H1 (cell line): ENCODE data around the gene R3HCC1L. TPM values are rescaled to one million over a fixed set of nuclear protein-coding genes. Genes with fewer than 3 reads are reported as not detected.
"Not testable (repeated sequence)": the region's sequence is repeated elsewhere in the genome, so short reads cannot be mapped to it uniquely, and the experiment has no call there.

ENCODE experiments used
- CTCF ChIA-PET: fragments of 300-600 bp; sonication (Branson Sonifier 250); formaldehyde crosslinking; loops from one replicate; lab custom pipeline; 2021; ENCODE audit not compliant: partially characterized antibody; lab: Charles Lee
- POLR2A ChIA-PET: fragments of 300-600 bp; sonication (Branson Sonifier 250); formaldehyde crosslinking; loops from one replicate; lab custom pipeline; 2021; ENCODE audit warnings: inconsistent platforms; ENCODE audit not compliant: partially characterized antibody; lab: Charles Lee
- DNase-seq, 2 experiments: peaks; one replicate each; pipeline versions ENCODE4 v3.0.0 to v3.0.0-alpha.2; 2010 to 2022; ENCODE audit warnings: low spot score in 2 of 2, low read depth in 1 of 2, mixed read lengths in 1 of 2
- FAIRE-seq: peaks from 2 replicates; lab custom pipeline; 2011; peaks lifted over from hg19 to GRCh38; lab: Jason Lieb, UNC
- H2AFZ ChIP-seq: 2 replicates; pipeline ENCODE4 v1.8.1; 2012; ENCODE audit warnings: low read length, inconsistent platforms
- H2AK5ac ChIP-seq: 2 replicates; pipeline ENCODE4 v1.6.1; 2013; ENCODE audit warnings: low read depth, low read length
- H2BK120ac ChIP-seq: replicated peaks from 2 replicates; pipeline ENCODE3; 2013; ENCODE audit warnings: low read depth, low read length, inconsistent platforms
- H2BK12ac ChIP-seq: 2 replicates; pipeline ENCODE4 v1.6.1; 2013; ENCODE audit warnings: low read depth, low read length
- H2BK15ac ChIP-seq: 2 replicates; pipeline ENCODE4 v1.6.1; 2013; ENCODE audit warnings: low read length
- H2BK20ac ChIP-seq: 2 replicates; pipeline ENCODE4 v1.6.1; 2013; ENCODE audit warnings: low read length
- H2BK5ac ChIP-seq: 2 replicates; pipeline ENCODE4 v1.6.1; 2013; ENCODE audit warnings: low read depth, low read length
- H3K14ac ChIP-seq: 2 replicates; pipeline ENCODE4 v1.6.1; 2013; ENCODE audit warnings: inconsistent platforms; ENCODE audit not compliant: insufficient read length
- H3K18ac ChIP-seq: 2 replicates; pipeline ENCODE4 v1.6.1; 2013; ENCODE audit warnings: low read length; ENCODE audit errors: extremely low read depth
- H3K23ac ChIP-seq: 2 replicates; pipeline ENCODE4 v1.6.1; 2013; ENCODE audit warnings: inconsistent platforms; ENCODE audit not compliant: insufficient read length
- H3K23me2 ChIP-seq: 2 replicates; pipeline ENCODE4 v1.6.1; 2013; ENCODE audit warnings: low read depth, low read length
- H3K27ac ChIP-seq: 2 replicates; pipeline ENCODE4 v1.6.1; 2011; ENCODE audit warnings: low read depth, low read length, inconsistent platforms
- H3K27me3 ChIP-seq, 4 experiments: replicated peaks in 1 of 4; 1 replicate in 1 of 4; 2 replicates in 3 of 4; pipeline versions ENCODE4 v1.6.1 to v1.8.1; 2011 to 2013; ENCODE audit warnings: low read length in 3 of 4, mild to moderate bottlenecking in 3 of 4, inconsistent platforms in 2 of 4, mixed read lengths in 2 of 4, moderate library complexity in 1 of 4; ENCODE audit not compliant: control insufficient read depth in 3 of 4, insufficient read depth in 3 of 4; ENCODE audit errors: extremely low read depth in 1 of 4
- H3K36me3 ChIP-seq, 4 experiments: 2 replicates each; pipeline versions ENCODE4 v1.6.1 to v1.8.1; 2011 to 2013; ENCODE audit warnings: mild to moderate bottlenecking in 4 of 4, low read length in 3 of 4, moderate library complexity in 2 of 4, control low read depth in 1 of 4, inconsistent platforms in 1 of 4; ENCODE audit not compliant: insufficient read depth in 4 of 4, control insufficient read depth in 2 of 4
- H3K4ac ChIP-seq: replicated peaks from 2 replicates; pipeline ENCODE3; 2013; ENCODE audit warnings: low read length, low read depth, mixed read lengths, inconsistent platforms; ENCODE audit not compliant: insufficient read length
- H3K4me1 ChIP-seq, 4 experiments: replicated peaks in 1 of 4; 1 replicate in 1 of 4; 2 replicates in 3 of 4; pipeline versions ENCODE4 v1.6.1 to v1.8.1; 2011 to 2013; ENCODE audit warnings: low read length in 3 of 4, inconsistent platforms in 2 of 4, mixed read lengths in 1 of 4; ENCODE audit not compliant: insufficient read depth in 4 of 4, control insufficient read depth in 3 of 4
- H3K4me2 ChIP-seq, 2 experiments: 2 replicates each; pipeline versions ENCODE4 v1.6.1 to v1.8.1; 2011 to 2013; ENCODE audit warnings: low read depth in 2 of 2, low read length in 2 of 2, control low read depth in 1 of 2, inconsistent platforms in 1 of 2, mild to moderate bottlenecking in 1 of 2; ENCODE audit not compliant: insufficient read depth in 1 of 2
- H3K4me3 ChIP-seq, 4 experiments: fragments of 200-600, 300-600 bp in 1 of 4; sonication (generic), shearing (Covaris generic), sonication (Bioruptor Twin) in 1 of 4; 2 replicates each; pipeline versions ENCODE4 v1.5.1 to v1.8.1; 2011 to 2016; ENCODE audit warnings: low read length in 4 of 4, low read depth in 3 of 4, control low read depth in 2 of 4, inconsistent platforms in 2 of 4, mild to moderate bottlenecking in 2 of 4, mixed read lengths in 1 of 4, moderate library complexity in 1 of 4; ENCODE audit not compliant: insufficient read depth in 2 of 4; ENCODE audit errors: extremely low read depth in 1 of 4
- H3K56ac ChIP-seq: replicated peaks from 2 replicates; pipeline ENCODE3; 2013; ENCODE audit warnings: low read depth, mild to moderate bottlenecking, mixed read lengths, low read length, inconsistent platforms; ENCODE audit not compliant: insufficient read length
- H3K79me1 ChIP-seq: 2 replicates; pipeline ENCODE4 v1.6.1; 2013; ENCODE audit warnings: low read depth, low read length, control low read depth
- H3K79me2 ChIP-seq, 2 experiments: 2 replicates each; pipeline versions ENCODE4 v1.6.1 to v1.8.1; 2012 to 2013; ENCODE audit warnings: low read length in 2 of 2, mild to moderate bottlenecking in 2 of 2, inconsistent platforms in 1 of 2; ENCODE audit not compliant: insufficient read depth in 2 of 2, control insufficient read depth in 1 of 2
- H3K9ac ChIP-seq, 4 experiments: replicated peaks in 1 of 4; 1 replicate in 1 of 4; 2 replicates in 3 of 4; pipeline versions ENCODE4 v1.6.1 to v1.8.1; 2011 to 2013; ENCODE audit warnings: low read depth in 3 of 4, low read length in 3 of 4, control low read depth in 2 of 4, mild to moderate bottlenecking in 2 of 4, moderate library complexity in 2 of 4, inconsistent platforms in 1 of 4; ENCODE audit errors: extremely low read depth in 1 of 4
- H3K9me3 ChIP-seq, 2 experiments: 2 replicates each; pipeline versions ENCODE4 v1.6.1 to v1.8.1; 2012 to 2013; ENCODE audit warnings: mild to moderate bottlenecking in 2 of 2, moderate library complexity in 2 of 2, control low read depth in 1 of 2, inconsistent platforms in 1 of 2, low read depth in 1 of 2, low read length in 1 of 2, mixed read lengths in 1 of 2; ENCODE audit not compliant: insufficient read depth in 2 of 2
- H4K20me1 ChIP-seq, 2 experiments: replicated peaks in 1 of 2; 2 replicates each; pipeline versions ENCODE3 to v1.8.1; 2011 to 2013; ENCODE audit warnings: inconsistent platforms in 2 of 2, low read length in 2 of 2, mild to moderate bottlenecking in 1 of 2; ENCODE audit not compliant: insufficient read depth in 2 of 2, control insufficient read depth in 1 of 2
- H4K5ac ChIP-seq: 2 replicates; pipeline ENCODE4 v1.6.1; 2013; ENCODE audit warnings: low read length, low read depth, mixed read lengths, inconsistent platforms; ENCODE audit not compliant: insufficient read length
- H4K8ac ChIP-seq: 2 replicates; pipeline ENCODE4 v1.8.0; 2013; ENCODE audit warnings: mild to moderate bottlenecking, moderate library complexity, low read length, inconsistent platforms; ENCODE audit not compliant: insufficient read depth; ENCODE audit errors: extremely low read depth
- H4K91ac ChIP-seq: replicated peaks from 2 replicates; pipeline ENCODE3; 2013; ENCODE audit warnings: low read length, mixed read lengths, inconsistent platforms; ENCODE audit not compliant: insufficient read length
- ATF2 ChIP-seq: IDR thresholded peaks from 2 replicates; pipeline ENCODE4 v1.6.1; 2012; ENCODE audit warnings: low read length, inconsistent platforms
- ATF3 ChIP-seq: IDR thresholded peaks from 2 replicates; pipeline ENCODE4 v1.6.1; 2011; ENCODE audit warnings: low read depth, mild to moderate bottlenecking, low read length; ENCODE audit not compliant: insufficient read depth
- CEBPB ChIP-seq: IDR thresholded peaks from 2 replicates; pipeline ENCODE4 v1.6.1; 2012; ENCODE audit warnings: low read depth, low read length
- KDM1A ChIP-seq: fragments of 200-600, 300-600 bp; sonication (generic); IDR thresholded peaks from 2 replicates; pipeline ENCODE4 v1.7.1; 2016; ENCODE audit warnings: mild to moderate bottlenecking, low read length, borderline replicate concordance
- KDM5A ChIP-seq: fragments of 200-600 bp; IDR thresholded peaks from 2 replicates; pipeline ENCODE4 v1.7.1; 2012; ENCODE audit warnings: mild to moderate bottlenecking, low read length, inconsistent platforms, mixed read lengths
- NANOG ChIP-seq: IDR thresholded peaks from 2 replicates; pipeline ENCODE4 v1.6.1; 2011; ENCODE audit warnings: low read length, low read depth, mild to moderate bottlenecking, inconsistent platforms; ENCODE audit not compliant: insufficient read depth, poor library complexity, severe bottlenecking
- SAP30 ChIP-seq: fragments of 300-600 bp; sonication (generic); IDR thresholded peaks from 2 replicates; pipeline ENCODE4 v1.7.1; 2012; ENCODE audit warnings: low read length, moderate library complexity, mild to moderate bottlenecking, inconsistent platforms; ENCODE audit not compliant: insufficient read depth, insufficient replicate concordance
- WGBS, 2 experiments: shearing (Covaris generic) in 1 of 2; methylation state at CpG; one replicate each; pipeline versions ENCODE4 v1.1.6 to v1.1.7; 2013 to 2015; ENCODE audit warnings: low lambda C conversion rate in 2 of 2, mixed read lengths in 2 of 2, inconsistent platforms in 1 of 2, low coverage in 1 of 2, missing lambda C conversion rate in 1 of 2; ENCODE audit not compliant: insufficient replicate concordance in 2 of 2, insufficient coverage in 1 of 2, insufficient read length in 1 of 2; ENCODE audit errors: extremely low coverage in 1 of 2, missing lambda C conversion rate in 1 of 2; 5-methylcytosine and 5-hydroxymethylcytosine counted together
- polyA plus RNA-seq, 7 experiments: library from polyadenylated mRNA; depleted of rRNA in 3 of 7; stranded (reverse) in 5 of 7; unstranded in 2 of 7; fragments of >200 nt in 5 of 7; fragments of 200-250 nt in 2 of 7; gene quantifications; 1 replicate in 5 of 7; 2 replicates in 1 of 7; 4 replicates in 1 of 7; pipeline versions ENCODE4 v1.2.1 to v1.2.3, GENCODE V29; 2011 to 2013; ENCODE audit warnings: missing spikeins in 2 of 7, mixed read lengths in 2 of 7
- total RNA-seq: library from RNA; stranded (reverse); fragmentation: NEBNext Ultra II Directional; extraction: Animal tissue kit (Norgen Biotek cat#: 25700); gene quantifications from 2 replicates; pipeline ENCODE4 v1.2.1, GENCODE V29; 2021

The R3HCC1L gene
- total and polyA plus RNA-seq, 2 of the 8 experiments (the other 6 are each of a cell fraction or from before 2014, with no cell fraction given) = 6.9 to 13.9 TPM

- TF ChIP-seq KDM1A (no peak), ATF3 (no peak), NANOG (no peak), KDM5A (no peak), ATF2 (no peak), SAP30 (no peak), CEBPB (no peak)
- TF ChIP-seq, all 59 proteins: peak for 0
These were observed 16.1 kb downstream of the R3HCC1L start (continued) for GRCh38 chr10:98150544-98150943.

- H3K9ac ChIP-seq, POLR2A ChIA-PET: not testable (repeated sequence)
These were observed 18.3 kb downstream of the R3HCC1L start for GRCh38 chr10:98152778-98153177.

More at GRCh38 chr10:98152778-98153177, 18.3 kb downstream of the R3HCC1L start:
- H2AFZ ChIP-seq, H2BK12ac ChIP-seq, H4K8ac ChIP-seq, H2BK15ac ChIP-seq, H2BK20ac ChIP-seq, H3K4me1 ChIP-seq, H4K20me1 ChIP-seq, H2AK5ac ChIP-seq, H3K4me2 ChIP-seq, H4K5ac ChIP-seq, H3K18ac ChIP-seq, FAIRE-seq, CTCF ChIA-PET, H3K14ac ChIP-seq, H3K79me1 ChIP-seq, H4K91ac ChIP-seq, H3K27ac ChIP-seq, H3K23ac ChIP-seq, H2BK120ac ChIP-seq, H3K56ac ChIP-seq, H3K4ac ChIP-seq, H3K23me2 ChIP-seq, H3K27me3 ChIP-seq, DNase-seq, H3K36me3 ChIP-seq, H2BK5ac ChIP-seq, H3K4me3 ChIP-seq: not testable (repeated sequence)
- WGBS, 2 experiments = 97% methylated on average over 5 of the region's 30 CpGs; no CpG with 5 or more reads in 1 of the 2 experiments
- peaks cover 6 to 59% of the 10 kb centered on the region in 2 experiments; a peak in 3 of 4 replicates for H3K79me2 ChIP-seq
- peaks cover 11 to 23% of the 10 kb centered on the region in 2 experiments; a peak in 3 of 4 replicates for H3K9me3 ChIP-seq
